HCT116 (cell line): ENCODE data around the gene GSDMA.

ENCODE experiments used
- CEBPB ChIP-seq: IDR thresholded peaks from 2 replicates; pipeline ENCODE4 v1.6.1; 2012; ENCODE audit warnings: low read depth
- EZH2 ChIP-seq: fragments of 200-600 bp; sonication (generic); IDR thresholded peaks from 2 replicates; pipeline ENCODE4 v1.6.1; 2017; ENCODE audit warnings: antibody characterized with exemption, mixed run types
- EZH2phosphoT487 ChIP-seq: fragments of 200-600 bp; IDR thresholded peaks from 2 replicates; pipeline ENCODE4 v1.6.1; 2018; ENCODE audit warnings: antibody characterized with exemption, borderline replicate concordance
- FOSL1 ChIP-seq: IDR thresholded peaks from 2 replicates; pipeline ENCODE4 v1.6.1; 2012; ENCODE audit warnings: low read depth
- JUND ChIP-seq: IDR thresholded peaks from 2 replicates; pipeline ENCODE4 v1.6.1; 2012
- POLR2A ChIP-seq: IDR thresholded peaks from 2 replicates; pipeline ENCODE4 v1.7.0; 2011; ENCODE audit warnings: borderline replicate concordance; ENCODE audit not compliant: insufficient read depth, insufficient read length; ENCODE audit errors: extremely low read depth
- POLR2AphosphoS5 ChIP-seq: IDR thresholded peaks from 2 replicates; pipeline ENCODE4 v1.6.1; 2011; ENCODE audit warnings: mild to moderate bottlenecking, low read depth, low read length, moderate library complexity
- RAD21 ChIP-seq: IDR thresholded peaks from 2 replicates; pipeline ENCODE4 v1.6.1; 2012; ENCODE audit warnings: low read depth, mild to moderate bottlenecking
- SP1 ChIP-seq: IDR thresholded peaks from 2 replicates; pipeline ENCODE4 v1.6.1; 2012; ENCODE audit warnings: low read depth
- TCF7L2 ChIP-seq: IDR thresholded peaks from 2 replicates; pipeline ENCODE4 v1.7.0; 2011; ENCODE audit warnings: borderline replicate concordance, inconsistent platforms; ENCODE audit not compliant: insufficient read depth, insufficient read length; ENCODE audit errors: extremely low read depth
- YY1 ChIP-seq: IDR thresholded peaks from 2 replicates; pipeline ENCODE4 v1.6.1; 2011; ENCODE audit warnings: low read length, low read depth, moderate library complexity, mild to moderate bottlenecking; ENCODE audit not compliant: insufficient replicate concordance; ENCODE audit errors: extremely low read depth
- ZFX ChIP-seq: fragments of 450-650 bp; IDR thresholded peaks from 2 replicates; pipeline ENCODE4 v1.6.1; 2017
- TF ChIP-seq, protein P1 (sequence below), 3 experiments: fragments of 200-600 bp in 1 of 3; sonication (generic) in 1 of 3; IDR thresholded peaks in 2 of 3; conservative IDR thresholded peaks in 1 of 3; 2 replicates each; pipeline ENCODE4 v1.5.1; 2012 to 2017; ENCODE audit warnings: low read depth in 2 of 3, low read length in 2 of 3, antibody characterized with exemption in 1 of 3, borderline replicate concordance in 1 of 3, control low read depth in 1 of 3, mild to moderate bottlenecking in 1 of 3, mixed read lengths in 1 of 3, mixed run types in 1 of 3, moderate library complexity in 1 of 3; ENCODE audit not compliant: insufficient read depth in 1 of 3

DNA sequence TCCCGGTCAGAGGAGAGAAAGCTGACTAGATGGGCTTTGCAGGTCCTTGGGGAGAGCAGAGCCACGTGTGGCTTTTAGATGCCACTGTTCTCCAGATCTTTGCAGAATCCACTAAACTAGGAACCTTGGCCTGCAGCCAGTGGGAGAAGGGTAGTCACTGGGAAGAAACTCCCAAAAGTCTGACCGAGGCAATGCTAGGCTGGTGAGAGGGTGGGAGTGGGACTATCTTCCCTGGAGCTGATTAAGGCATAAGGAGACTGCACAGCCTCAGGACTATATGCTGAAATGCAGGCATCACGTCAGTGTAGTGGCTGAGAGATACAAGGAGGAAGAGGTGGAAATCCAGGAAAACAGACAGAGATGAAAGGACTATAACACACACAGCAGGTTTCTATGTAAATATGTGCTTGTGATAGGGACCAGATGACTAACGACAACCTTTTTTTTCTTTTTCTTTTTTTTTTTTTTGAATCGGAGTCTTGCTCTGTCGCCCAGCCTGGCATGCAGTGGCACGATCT is 2.2 kb upstream of the GSDMA start:
- TF ChIP-seq RAD21: no peak
- TF ChIP-seq, protein P1, sequence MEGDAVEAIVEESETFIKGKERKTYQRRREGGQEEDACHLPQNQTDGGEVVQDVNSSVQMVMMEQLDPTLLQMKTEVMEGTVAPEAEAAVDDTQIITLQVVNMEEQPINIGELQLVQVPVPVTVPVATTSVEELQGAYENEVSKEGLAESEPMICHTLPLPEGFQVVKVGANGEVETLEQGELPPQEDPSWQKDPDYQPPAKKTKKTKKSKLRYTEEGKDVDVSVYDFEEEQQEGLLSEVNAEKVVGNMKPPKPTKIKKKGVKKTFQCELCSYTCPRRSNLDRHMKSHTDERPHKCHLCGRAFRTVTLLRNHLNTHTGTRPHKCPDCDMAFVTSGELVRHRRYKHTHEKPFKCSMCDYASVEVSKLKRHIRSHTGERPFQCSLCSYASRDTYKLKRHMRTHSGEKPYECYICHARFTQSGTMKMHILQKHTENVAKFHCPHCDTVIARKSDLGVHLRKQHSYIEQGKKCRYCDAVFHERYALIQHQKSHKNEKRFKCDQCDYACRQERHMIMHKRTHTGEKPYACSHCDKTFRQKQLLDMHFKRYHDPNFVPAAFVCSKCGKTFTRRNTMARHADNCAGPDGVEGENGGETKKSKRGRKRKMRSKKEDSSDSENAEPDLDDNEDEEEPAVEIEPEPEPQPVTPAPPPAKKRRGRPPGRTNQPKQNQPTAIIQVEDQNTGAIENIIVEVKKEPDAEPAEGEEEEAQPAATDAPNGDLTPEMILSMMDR (IDR thresholded peaks at IDR 0.05 in 2 of 3, conservative IDR thresholded peaks at IDR 0.05 in 1 of 3; ENCODE audit: borderline replicate concordance in 1 of 3, insufficient read depth in 1 of 3, low read depth in 2 of 3, low read length in 2 of 3): no peak
- TF ChIP-seq FOSL1: no peak
- TF ChIP-seq POLR2A: no peak
- TF ChIP-seq POLR2AphosphoS5: no peak
- TF ChIP-seq CEBPB: no peak
- no peak for TF ChIP-seq ZFX
- no peak for TF ChIP-seq EZH2
- no peak for TF ChIP-seq EZH2phosphoT487
- TF ChIP-seq SP1: no peak
- TF ChIP-seq TCF7L2: no peak
- TF ChIP-seq YY1: no peak
- no peak for TF ChIP-seq JUND
